Bronchial epithelial cell (primary cell): ENCODE measurements around the gene CLDN12. TPM values are rescaled to one million over a fixed set of nuclear protein-coding genes. Genes with fewer than 3 reads are reported as not detected.

Experiments used
- DNase-seq: peaks from one replicate; pipeline ENCODE4 v3.0.0-alpha.2; 2010; ENCODE audit warnings: low read depth
- FAIRE-seq: peaks from 2 replicates; lab custom pipeline; 2011; peaks lifted over from hg19 to GRCh38; lab: Jason Lieb, UNC
- H3K27me3 ChIP-seq: 2 replicates; pipeline ENCODE4 v1.5.1; 2011; ENCODE audit warnings: low read length; ENCODE audit not compliant: control insufficient read depth, insufficient read depth
- H3K36me3 ChIP-seq: 2 replicates; pipeline ENCODE4 v1.5.1; 2011; ENCODE audit warnings: low read length; ENCODE audit not compliant: control insufficient read depth, insufficient read depth
- H3K4me3 ChIP-seq: 2 replicates; pipeline ENCODE4 v1.5.1; 2011; ENCODE audit warnings: mild to moderate bottlenecking, low read depth, low read length, control low read depth
- CTCF ChIP-seq: IDR thresholded peaks from 2 replicates; pipeline ENCODE4 v1.5.1; 2011; ENCODE audit warnings: mild to moderate bottlenecking, moderate library complexity, low read length, control low read depth, inconsistent platforms; ENCODE audit not compliant: insufficient read depth, severe bottlenecking
- total RNA-seq: library from RNA; depleted of rRNA; stranded (reverse); fragments of >200 nt; gene quantifications from 2 replicates; pipeline ENCODE4 v1.2.1, GENCODE V29; 2014

The CLDN12 gene
- total RNA-seq, 1 donor from 2014 or later = 59.5 TPM

GRCh38 chr7:90407484-90407821 lies 4.2 kb downstream of the CLDN12 start:
- TF ChIP-seq CTCF = no peak
- no peak overlapping the region for H3K4me3 ChIP-seq
- DNase-seq (no peak), FAIRE-seq (no peak)
- H3K36me3 ChIP-seq = peaks cover 5% of the 10 kb centered on the region
- H3K27me3 ChIP-seq = no peaks in the 10 kb centered on the region

GRCh38 chr7:90408142-90408541 lies 4.9 kb downstream of the CLDN12 start:
- no peak overlapping the region for H3K4me3 ChIP-seq
- H3K36me3 ChIP-seq = peaks cover 10% of the 10 kb centered on the region
- H3K27me3 ChIP-seq = no peaks in the 10 kb centered on the region
- FAIRE-seq (no peak), DNase-seq (no peak)
- no peak for TF ChIP-seq CTCF

- no peak overlapping the region for H3K4me3 ChIP-seq
- TF ChIP-seq CTCF = no peak
- DNase-seq (no peak), FAIRE-seq (no peak)
- H3K27me3 ChIP-seq = no peaks in the 10 kb centered on the region
- H3K36me3 ChIP-seq = peaks cover 13% of the 10 kb centered on the region
Measured at GRCh38 chr7:90409667-90410066, 6.4 kb downstream of the CLDN12 start.

- DNase-seq = peak; percentile 91
- FAIRE-seq = no peak
- Histone ChIP-seq H3K36me3 (peaks cover 13% of the 10 kb centered on the region), H3K4me3 (no peak overlapping the region), H3K27me3 (no peaks in the 10 kb centered on the region)
- TF ChIP-seq CTCF = no peak
Measured at GRCh38 chr7:90411510-90411909, 8.2 kb downstream of the CLDN12 start.

- no peak for FAIRE-seq
- no peak overlapping the region for H3K4me3 ChIP-seq
- H3K27me3 ChIP-seq = no peaks in the 10 kb centered on the region
- H3K36me3 ChIP-seq = peaks cover 13% of the 10 kb centered on the region
- DNase-seq = peak; percentile 15
- peak; percentile 51 for TF ChIP-seq CTCF
Measured at GRCh38 chr7:90412458-90413184, 9.4 kb downstream of the CLDN12 start.

GRCh38 chr7:90413185-90413528 lies 9.9 kb downstream of the CLDN12 start:
- no peak for TF ChIP-seq CTCF
- DNase-seq (no peak), FAIRE-seq (no peak)
- Histone ChIP-seq H3K27me3 (no peaks in the 10 kb centered on the region), H3K4me3 (no peak overlapping the region), H3K36me3 (peaks cover 13% of the 10 kb centered on the region)
